HG03520 (cell line): ENCODE results near the gene CNGA3.
"Not testable (repeated sequence)": the region's sequence is repeated elsewhere in the genome, so short reads cannot be mapped to it uniquely, and the experiment has no call there.

Experiments
- ATAC-seq: cut with Tn5 transposase; IDR thresholded peaks from one replicate; pipeline ENCODE4 v1.9.1; 2021; ENCODE audit warnings: mild to moderate bottlenecking, moderate library complexity; ENCODE audit not compliant: unreplicated experiment

CNGA3 gene

GRCh38 chr2:98346311-98347236 lies at the start of gene CNGA3:
CNGA3 (plus strand) TSS chr2:98346456; CDS start chr2:98369976, 23,520 bp downstream.
- no peak for ATAC-seq

- ATAC-seq = no peak
Measured at GRCh38 chr2:98297817-98298682, 48.2 kb upstream of the CNGA3 start.

- no peak for ATAC-seq
Measured at GRCh38 chr2:98298683-98299164, 47.5 kb upstream of the CNGA3 start.

DNA sequence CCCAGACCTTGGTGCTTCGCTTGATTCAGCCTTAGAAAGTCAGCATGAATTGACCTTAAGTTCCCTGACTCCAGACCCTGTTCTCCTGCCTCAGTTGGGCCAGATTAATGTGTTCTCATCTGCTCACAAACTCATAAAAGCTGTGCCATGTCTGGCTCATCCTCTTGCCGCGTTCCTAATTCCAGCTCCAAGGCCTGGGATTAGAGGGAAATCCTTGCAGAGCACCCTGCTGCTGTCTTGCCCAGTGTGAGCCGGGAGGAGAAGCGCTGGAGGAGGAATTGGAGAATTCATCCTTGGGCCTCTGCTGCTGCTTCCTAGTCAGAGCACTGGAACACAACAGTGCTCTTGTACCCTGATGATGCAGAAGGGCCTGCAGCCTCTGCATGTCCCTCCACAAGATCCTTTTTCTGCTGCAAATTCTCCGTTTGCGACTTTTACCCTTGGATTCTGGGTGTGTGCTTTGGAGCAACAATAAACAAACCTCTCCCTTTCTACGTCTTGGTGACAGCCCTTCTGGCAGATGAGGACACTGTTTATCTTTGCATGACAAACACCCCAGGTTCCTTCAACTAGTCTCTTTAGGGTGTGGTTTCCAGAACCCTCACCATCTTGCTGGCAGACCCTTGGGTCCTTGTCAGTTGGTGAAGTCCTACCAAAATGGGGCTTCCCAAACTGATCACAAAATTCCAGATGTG lies 46.9 kb upstream of the CNGA3 start:
- no peak for ATAC-seq

GRCh38 chr2:98300141-98300874 lies 45.9 kb upstream of the CNGA3 start:
- no peak for ATAC-seq

GRCh38 chr2:98301469-98301868 lies 44.8 kb upstream of the CNGA3 start:
- ATAC-seq = no peak

- not testable (repeated sequence) for ATAC-seq
Measured at GRCh38 chr2:98307131-98307696, 39.0 kb upstream of the CNGA3 start.

- ATAC-seq = no peak
Measured at GRCh38 chr2:98308068-98308467, 38.2 kb upstream of the CNGA3 start.

- no peak for ATAC-seq
Measured at GRCh38 chr2:98308532-98308931, 37.7 kb upstream of the CNGA3 start.

GRCh38 chr2:98309580-98309979 lies 36.7 kb upstream of the CNGA3 start:
- ATAC-seq = no peak

DNA sequence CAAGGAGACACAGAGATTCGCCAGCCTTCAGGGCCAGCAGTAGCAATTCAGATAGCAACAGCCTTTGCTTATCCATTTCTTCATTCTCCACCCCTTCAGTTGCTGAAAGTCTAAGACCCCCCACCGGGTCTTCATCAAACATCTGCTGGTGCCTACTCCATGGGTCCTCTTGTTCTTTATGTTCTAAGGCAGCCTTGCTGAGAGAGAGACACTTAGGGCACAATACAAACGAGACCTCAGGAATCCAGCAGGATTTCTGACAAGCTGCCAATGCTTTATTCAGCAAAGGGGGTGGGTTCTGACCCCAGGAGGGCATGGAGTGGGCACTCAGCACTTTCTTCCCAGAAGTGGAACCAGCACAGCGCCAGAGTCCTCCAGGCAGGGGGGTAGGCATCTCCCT lies 36.2 kb upstream of the CNGA3 start:
- no peak for ATAC-seq

DNA sequence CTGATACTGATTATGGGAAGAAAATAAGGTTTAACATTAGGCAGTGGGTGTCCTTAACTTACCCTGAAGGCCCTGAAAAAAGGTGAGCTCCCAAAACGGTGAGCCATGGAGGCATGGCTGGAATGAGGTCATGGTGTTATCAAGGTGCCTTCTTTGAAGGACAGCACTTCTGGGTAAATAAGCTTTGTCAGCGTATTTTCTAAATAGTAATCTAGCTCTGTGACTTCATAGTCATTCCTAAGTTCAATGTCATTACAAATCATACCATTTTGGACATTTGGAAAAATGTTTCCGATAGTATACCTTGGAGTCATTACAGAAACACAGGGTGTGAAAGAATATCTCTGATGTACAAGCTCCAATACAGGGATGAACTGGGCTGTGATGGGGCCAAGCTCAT lies 35.2 kb upstream of the CNGA3 start:
- ATAC-seq = no peak

- ATAC-seq = no peak
Measured at GRCh38 chr2:98311771-98312545, 34.3 kb upstream of the CNGA3 start.

DNA sequence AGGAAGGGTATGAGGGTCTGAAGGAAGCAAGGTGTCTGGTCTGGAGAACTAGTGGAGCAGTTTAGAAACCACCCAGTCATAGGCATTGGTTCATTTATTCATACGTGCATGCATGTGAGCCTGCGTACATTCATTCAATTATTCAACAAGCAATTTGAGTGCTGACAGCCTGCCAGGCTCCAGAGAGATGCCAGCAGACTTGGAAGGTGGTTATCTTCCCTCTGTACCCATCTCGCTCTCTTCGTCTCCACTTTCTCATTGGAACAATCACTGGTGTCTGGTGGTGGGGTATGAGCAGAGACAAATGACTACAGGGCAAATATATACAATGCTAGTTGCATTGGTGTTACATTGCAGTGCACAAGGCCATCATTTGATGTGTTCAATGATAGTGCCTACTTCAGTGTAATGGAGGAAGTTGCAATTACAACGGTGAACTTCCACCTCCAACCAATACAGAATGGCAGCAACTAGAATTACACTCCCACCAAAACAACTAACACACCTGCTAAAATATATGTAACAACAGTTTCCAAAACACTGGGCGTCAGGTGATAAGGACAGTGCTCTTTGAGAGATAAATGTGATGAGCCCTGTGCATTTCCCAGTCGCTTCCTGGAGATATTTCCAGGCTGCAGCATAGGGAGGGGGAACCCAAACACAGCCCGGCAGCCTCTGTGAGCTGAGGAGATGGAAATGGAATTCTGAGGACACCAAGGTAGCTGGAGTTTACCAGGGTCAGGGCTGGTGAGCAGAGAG lies 32.6 kb upstream of the CNGA3 start:
- ATAC-seq = no peak

- no peak for ATAC-seq
Measured at GRCh38 chr2:98314251-98314650, 32.0 kb upstream of the CNGA3 start.

- no peak for ATAC-seq
Measured at GRCh38 chr2:98315957-98316356, 30.3 kb upstream of the CNGA3 start.

DNA sequence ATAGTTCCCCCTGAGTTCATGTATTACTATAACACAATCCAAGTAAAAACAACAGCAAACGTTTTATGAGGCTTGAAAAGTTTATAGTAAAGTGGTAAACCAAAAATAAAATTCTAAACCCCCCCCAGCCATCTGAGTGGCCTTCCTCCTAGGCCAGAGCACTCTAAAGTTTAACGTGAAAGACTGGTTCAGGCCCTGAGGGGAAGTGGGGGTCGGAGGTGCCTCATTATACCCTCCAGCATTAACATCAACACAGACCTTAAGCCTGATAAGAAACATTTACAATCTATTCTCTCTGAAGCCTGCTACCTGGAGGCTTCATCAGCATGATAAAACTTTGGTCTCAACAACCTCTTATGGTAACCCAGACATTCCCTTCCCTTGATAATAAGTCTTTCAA lies 29.0 kb upstream of the CNGA3 start:
- no peak for ATAC-seq

DNA sequence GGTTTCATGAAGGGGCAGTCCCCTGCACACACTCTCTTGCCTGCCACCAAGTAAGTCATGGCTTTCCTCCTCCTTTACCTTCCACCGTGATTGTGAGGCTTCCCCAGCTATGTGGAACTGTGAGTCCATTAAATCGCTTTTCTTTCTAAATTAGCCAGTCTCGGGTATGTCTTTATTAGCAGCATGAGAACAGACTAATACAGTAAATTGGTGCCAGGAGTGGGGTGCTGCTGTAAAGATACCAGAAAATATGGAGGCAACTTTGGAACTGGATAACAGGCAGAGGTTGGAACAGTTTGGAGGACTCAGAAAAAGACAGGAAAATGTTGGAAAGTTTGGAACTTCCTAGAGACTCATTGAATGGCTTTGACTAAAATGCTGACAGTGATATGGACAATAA lies 26.1 kb upstream of the CNGA3 start:
- ATAC-seq = not testable (repeated sequence)
